Measurements from ENCODE around the gene LDLRAD4.

DNA sequence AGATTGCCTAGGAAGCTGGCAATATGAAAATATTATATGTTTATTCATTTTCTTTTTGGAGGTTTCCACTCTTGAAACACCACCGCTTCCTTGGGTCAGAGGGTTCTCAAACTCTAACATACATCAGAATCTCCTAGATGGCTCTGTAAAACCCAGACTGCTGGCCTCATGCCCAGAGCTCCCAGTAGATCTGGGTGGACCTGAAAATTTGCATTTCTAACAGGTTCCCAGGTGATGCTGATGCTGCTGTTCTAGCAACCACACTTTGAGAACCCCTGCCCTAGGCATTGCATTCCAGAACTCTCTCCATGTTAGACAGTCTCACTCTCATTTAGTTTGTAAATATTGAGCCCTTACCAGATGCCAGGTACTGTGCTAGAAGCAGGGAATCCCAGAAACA is 368.4 kb downstream of the LDLRAD4 start:
- TF ChIP-seq, protein P1, sequence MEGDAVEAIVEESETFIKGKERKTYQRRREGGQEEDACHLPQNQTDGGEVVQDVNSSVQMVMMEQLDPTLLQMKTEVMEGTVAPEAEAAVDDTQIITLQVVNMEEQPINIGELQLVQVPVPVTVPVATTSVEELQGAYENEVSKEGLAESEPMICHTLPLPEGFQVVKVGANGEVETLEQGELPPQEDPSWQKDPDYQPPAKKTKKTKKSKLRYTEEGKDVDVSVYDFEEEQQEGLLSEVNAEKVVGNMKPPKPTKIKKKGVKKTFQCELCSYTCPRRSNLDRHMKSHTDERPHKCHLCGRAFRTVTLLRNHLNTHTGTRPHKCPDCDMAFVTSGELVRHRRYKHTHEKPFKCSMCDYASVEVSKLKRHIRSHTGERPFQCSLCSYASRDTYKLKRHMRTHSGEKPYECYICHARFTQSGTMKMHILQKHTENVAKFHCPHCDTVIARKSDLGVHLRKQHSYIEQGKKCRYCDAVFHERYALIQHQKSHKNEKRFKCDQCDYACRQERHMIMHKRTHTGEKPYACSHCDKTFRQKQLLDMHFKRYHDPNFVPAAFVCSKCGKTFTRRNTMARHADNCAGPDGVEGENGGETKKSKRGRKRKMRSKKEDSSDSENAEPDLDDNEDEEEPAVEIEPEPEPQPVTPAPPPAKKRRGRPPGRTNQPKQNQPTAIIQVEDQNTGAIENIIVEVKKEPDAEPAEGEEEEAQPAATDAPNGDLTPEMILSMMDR (conservative IDR thresholded peaks at IDR 0.05) = no peak
- no peak for TF ChIP-seq ZFX (IDR thresholded peaks at IDR 0.05)
